22Rv1 (cell line): ENCODE data around the gene OR52A1.

ENCODE experiments used
- H3K27ac ChIP-seq: fragments of 450-650 bp; 2 replicates; pipeline ENCODE4 v1.5.1; 2017
- CTCF ChIP-seq: fragments of 450-650 bp; IDR thresholded peaks from 2 replicates; pipeline ENCODE4 v1.5.1; 2017; ENCODE audit warnings: mild to moderate bottlenecking
- ZFX ChIP-seq: fragments of 450-650 bp; IDR thresholded peaks from 2 replicates; pipeline ENCODE4 v1.6.1; 2017; ENCODE audit warnings: antibody characterized with exemption, borderline replicate concordance

OR52A1 gene

GRCh38 chr11:5103066-5103465, 51.5 kb downstream of the OR52A1 start:
- H3K27ac ChIP-seq = no peak overlapping the region
- TF ChIP-seq ZFX (no peak), CTCF (no peak)

GRCh38 chr11:5102246-5102645, 52.3 kb downstream of the OR52A1 start:
- TF ChIP-seq ZFX (no peak), CTCF (no peak)
- H3K27ac ChIP-seq = no peak overlapping the region

- H3K27ac ChIP-seq = no peak overlapping the region
- TF ChIP-seq ZFX = no peak
- no peak for TF ChIP-seq CTCF
Observed at GRCh38 chr11:5096011-5096410, 58.5 kb downstream of the OR52A1 start.
